Measurements from ENCODE around the gene DLGAP1.
"Not testable (repeated sequence)": the region's sequence is repeated elsewhere in the genome, so short reads cannot be mapped to it uniquely, and the experiment has no call there.

DLGAP1 gene

GRCh38 chr18:3709205-3709604 lies 745.9 kb downstream of the DLGAP1 start:
- no peak for DNase-seq

- DNase-seq, result no peak
These were observed 748.6 kb downstream of the DLGAP1 start for GRCh38 chr18:3706279-3707097.

- DNase-seq, result no peak
These were observed 750.4 kb downstream of the DLGAP1 start for GRCh38 chr18:3704556-3705344.

DNA sequence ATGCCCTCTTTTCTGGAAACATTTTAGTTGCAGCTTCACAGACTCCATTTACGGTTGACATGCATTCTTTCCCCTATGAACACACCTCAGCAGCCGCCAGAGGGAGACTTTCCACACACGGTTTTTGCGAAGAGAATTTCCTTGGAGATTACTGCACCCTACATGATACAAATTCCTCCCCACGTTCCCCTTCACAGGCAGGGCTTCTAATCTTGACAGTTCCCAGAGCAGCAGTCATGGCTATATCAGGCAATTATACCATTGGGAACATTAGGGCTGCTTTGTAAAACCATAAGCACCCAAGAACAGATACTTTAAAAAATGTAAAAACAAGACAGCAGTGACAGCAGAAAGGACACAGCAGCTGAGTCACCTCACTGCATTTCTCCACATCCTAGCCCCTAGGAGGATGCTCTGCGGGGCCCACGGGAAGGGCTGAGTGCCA lies 751.4 kb downstream of the DLGAP1 start:
- no peak for DNase-seq

GRCh38 chr18:3699707-3700567 lies 755.2 kb downstream of the DLGAP1 start:
- DNase-seq, result not testable (repeated sequence)

GRCh38 chr18:3694030-3694778 lies 760.9 kb downstream of the DLGAP1 start:
- DNase-seq, result not testable (repeated sequence)

DNA sequence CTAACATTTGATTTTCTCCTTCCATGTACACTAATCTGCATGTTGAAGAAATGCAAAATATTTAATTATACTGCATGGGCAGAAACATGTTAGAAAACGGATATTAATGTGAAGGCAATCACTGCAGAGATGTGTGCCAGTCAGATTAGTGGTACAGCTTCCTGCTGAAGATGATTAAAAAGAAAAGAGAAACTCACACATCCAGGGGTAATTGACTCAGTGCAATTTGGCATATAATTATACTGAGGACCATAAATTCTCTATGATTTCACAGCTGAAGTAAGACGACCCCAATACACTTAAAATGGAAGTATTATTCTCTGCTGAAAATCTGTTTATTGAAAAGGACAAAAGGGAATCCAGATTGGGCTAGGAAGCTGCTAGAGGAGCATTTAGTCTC lies 761.7 kb downstream of the DLGAP1 start:
- DNase-seq, result no peak

DNA sequence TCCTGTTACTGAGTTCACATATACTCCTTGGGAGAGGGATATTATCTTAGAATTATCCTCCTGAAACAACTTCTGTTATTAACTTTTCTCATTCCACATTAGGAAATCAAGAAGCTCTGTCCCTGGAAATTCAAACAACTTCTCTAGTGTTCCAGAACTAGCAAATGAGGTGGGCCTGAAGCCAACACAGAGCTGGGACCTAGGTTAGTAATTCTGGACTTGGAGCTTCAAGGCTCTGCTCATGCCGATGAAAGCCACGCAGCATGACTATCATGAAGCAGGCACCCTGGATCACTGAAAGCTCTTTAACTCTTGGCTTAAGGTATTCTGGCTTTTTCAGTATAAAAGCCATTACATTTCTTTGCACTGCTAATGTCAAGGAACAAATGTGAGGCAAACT lies 762.4 kb downstream of the DLGAP1 start:
- DNase-seq, result no peak

- no peak for DNase-seq
These were observed 762.9 kb downstream of the DLGAP1 start for GRCh38 chr18:3692113-3692621.

DNA sequence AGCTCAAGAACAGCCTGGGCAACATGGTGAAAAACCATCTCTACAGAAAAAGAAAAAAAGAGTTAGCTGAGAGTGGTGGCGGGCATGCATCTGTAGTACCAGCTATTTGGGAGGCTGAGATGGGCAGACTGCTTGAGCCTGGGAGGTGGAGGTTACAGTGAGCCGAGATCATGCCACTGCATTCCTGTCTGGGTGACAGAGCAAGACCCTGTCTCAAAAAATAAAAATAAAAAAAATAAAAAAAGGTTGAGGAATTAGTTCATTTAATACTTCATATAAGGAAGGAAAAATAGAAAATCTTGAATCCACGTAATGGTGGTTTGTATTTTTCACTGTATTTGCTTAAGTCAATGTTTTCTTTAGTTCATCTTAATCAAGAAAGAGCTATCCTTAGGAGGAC lies 763.4 kb downstream of the DLGAP1 start:
- DNase-seq, result no peak

DNA sequence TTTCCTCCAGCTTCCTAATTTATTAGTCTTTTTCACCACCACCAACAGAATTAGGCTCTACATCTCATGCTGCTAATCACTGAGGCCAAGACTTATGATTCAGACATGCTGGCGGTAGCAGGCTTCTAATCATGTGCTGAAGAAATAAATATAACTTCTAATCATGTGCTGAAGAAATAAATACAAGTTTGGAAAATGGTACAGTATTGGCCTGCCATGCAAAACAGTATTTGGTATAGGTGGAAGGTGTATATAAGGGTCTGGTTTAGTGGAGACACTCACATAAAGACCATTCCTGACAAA lies 764.4 kb downstream of the DLGAP1 start:
- no peak for DNase-seq

DNA sequence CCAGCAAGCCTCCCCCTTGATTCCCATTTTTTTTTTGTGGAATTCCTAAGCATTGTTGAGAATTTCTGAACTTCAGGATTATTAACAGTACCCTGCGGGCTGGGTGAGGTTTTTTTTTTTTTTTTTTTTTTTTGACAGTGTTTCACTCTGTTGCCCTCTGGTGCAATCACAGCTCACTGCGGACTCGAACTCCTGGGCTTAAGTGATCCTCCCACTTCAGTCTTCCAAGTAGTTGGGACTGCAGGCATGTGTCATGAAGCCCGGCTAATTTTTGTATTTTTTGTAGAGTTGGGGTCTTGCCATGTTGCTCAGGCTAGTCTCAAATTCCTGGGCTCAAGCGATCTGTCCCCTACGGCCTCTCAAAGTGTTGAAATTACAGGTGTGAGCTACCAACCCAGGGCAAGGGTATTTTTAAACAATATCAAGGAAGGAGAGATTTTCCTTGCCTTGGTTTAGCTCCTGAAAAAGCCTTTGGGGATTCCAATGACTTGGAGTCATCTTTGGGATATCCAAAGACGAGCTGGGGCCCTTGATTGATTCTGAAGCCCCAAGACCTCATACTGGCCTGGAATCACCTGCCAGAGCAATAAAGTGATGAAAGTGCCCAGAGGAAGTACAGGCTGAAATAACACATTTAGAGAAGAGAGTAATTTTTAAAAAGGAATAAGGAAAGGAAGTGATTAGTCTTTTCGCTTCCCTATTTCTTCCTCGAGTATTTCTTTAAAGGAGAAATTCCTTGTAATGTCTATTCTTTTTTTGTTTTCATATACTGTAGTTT lies 764.9 kb downstream of the DLGAP1 start:
- no peak for DNase-seq

DNA sequence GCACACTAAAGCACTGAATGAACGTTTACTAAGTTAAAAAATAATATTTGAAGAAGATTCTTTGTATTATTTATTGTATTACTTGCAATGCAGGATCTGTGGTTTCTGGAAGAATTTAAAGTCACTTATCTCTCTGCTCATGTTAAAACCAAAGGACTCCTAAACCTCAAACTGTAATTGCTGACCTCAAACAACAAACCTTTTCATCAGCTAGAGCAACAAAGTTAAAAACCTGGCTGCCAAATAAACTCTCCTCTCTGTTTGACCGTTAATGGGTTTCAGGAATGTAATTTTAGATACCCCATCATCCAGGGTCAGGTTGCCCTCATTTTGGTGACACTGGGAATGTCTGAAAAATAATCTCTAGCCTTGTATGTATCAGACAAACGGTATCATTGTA lies 766.0 kb downstream of the DLGAP1 start:
- DNase-seq, result no peak

DNA sequence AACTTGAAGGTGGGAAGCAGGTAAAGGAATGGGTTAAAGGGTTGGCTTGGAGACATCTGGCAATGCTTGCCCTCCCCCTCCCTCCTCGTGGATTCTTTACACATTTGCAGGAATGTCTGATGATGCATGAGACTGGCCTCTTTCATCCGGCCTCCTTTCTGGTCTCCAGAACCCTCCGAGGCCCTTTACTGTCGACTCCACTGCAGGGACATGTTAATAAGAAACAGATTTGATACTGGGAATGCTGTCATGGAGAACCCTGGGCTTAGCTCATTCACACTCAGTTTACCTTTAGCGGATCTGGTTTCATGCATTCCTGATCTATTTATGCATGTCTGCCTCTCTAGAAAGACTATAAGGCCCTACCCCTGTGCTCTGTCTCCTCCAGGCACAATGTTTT lies 766.4 kb downstream of the DLGAP1 start:
- DNase-seq, result no peak

- DNase-seq, result no peak
These were observed 771.6 kb downstream of the DLGAP1 start for GRCh38 chr18:3683483-3683882.

DNA sequence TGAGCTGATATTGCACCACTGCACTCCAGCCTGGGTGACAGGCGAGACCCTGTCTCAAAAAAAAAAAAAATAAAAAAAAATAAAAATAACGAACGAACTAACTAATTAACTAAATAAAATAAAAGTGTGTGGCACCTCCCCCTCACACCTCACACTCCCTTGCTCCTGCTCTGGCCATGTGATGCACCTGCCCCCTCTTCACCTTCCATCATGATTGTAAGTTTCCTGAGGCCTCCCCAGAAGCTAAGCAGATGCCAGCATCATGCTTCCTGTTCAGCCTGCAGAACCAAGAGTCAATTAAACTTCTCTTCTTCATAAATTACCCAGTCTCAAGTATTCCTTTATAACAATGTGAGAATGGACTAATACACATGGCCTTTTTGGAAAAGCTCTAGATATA lies 773.0 kb downstream of the DLGAP1 start:
- DNase-seq, result no peak

DNA sequence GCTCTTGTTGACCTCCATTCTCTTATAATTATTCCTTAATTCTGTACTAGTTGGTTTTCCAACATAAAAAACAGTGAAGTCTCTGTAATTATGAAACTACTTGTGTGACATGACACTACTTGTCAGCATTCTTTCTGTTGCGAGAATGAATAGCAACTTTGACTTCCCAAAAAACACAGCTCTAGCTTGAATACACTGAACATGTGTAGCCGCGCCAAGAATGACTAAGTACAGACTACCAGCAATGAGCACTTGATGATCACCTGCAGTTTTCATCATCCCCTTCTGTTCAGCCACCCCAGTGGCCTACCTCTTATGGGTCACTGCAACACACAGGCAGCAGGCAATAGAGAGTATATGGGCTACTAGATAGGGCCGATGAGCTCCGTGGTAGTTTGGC lies 775.9 kb downstream of the DLGAP1 start:
- DNase-seq, result no peak

GRCh38 chr18:3675994-3676393 lies 779.1 kb downstream of the DLGAP1 start:
- DNase-seq, result no peak

- no peak for DNase-seq
These were observed 779.7 kb downstream of the DLGAP1 start for GRCh38 chr18:3675446-3675845.

GRCh38 chr18:3671176-3671575 lies 783.9 kb downstream of the DLGAP1 start:
- no peak for DNase-seq

- DNase-seq, result no peak
These were observed 785.7 kb downstream of the DLGAP1 start for GRCh38 chr18:3669376-3669775.

Measured in activated CD4-positive, alpha-beta T cell treated with anti-CD3 and anti-CD28 coated beads, Interleukin-2, amount 50 U/mL, for 4 hours (primary cell).